Breast epithelium (tissue), 4 donors: ENCODE data around the gene CNEP1R1. TPM values are rescaled to one million over a fixed set of nuclear protein-coding genes. Genes with fewer than 3 reads are reported as not detected.

Experiments
- DNase-seq, 2 donors: peaks; one replicate each; pipeline ENCODE4 v3.0.0-alpha.2; 2019; ENCODE audit warnings: low spot score in 2 of 2
- H3K27ac ChIP-seq, 2 donors: fragments of 200-600 bp; sonication (generic) in 1 of 2; one replicate each; pipeline ENCODE4 v1.5.1; 2016 to 2019; ENCODE audit warnings: mild to moderate bottlenecking in 1 of 2
- H3K27me3 ChIP-seq, 2 donors: fragments of 200-600 bp; sonication (generic) in 1 of 2; one replicate each; pipeline versions ENCODE4 v1.5.1 to v1.6.0; 2017 to 2019; ENCODE audit warnings: control low read depth in 1 of 2, mild to moderate bottlenecking in 1 of 2
- H3K36me3 ChIP-seq: fragments of 200-600 bp; one replicate; pipeline ENCODE4 v1.5.1; 2019
- H3K4me1 ChIP-seq, 2 donors: fragments of 200-600 bp; sonication (generic); one replicate each; pipeline ENCODE4 v1.5.1; 2016 to 2019; ENCODE audit warnings: control low read depth in 1 of 2
- H3K4me3 ChIP-seq, 3 donors: fragments of 200-600 bp; sonication (generic); 1 replicate in 2 of 3; 2 replicates in 1 of 3; pipeline ENCODE4 v1.5.1; 2016 to 2019; ENCODE audit warnings: mild to moderate bottlenecking in 3 of 3, moderate library complexity in 2 of 3
- H3K9me3 ChIP-seq, 2 donors: fragments of 200-600 bp; sonication (generic) in 1 of 2; one replicate each; pipeline ENCODE4 v1.5.1; 2016 to 2019; ENCODE audit warnings: control low read depth in 1 of 2
- POLR2A ChIP-seq: fragments of 450-650 bp; IDR thresholded peaks from one replicate; pipeline ENCODE4 v1.6.1; 2016; ENCODE audit warnings: antibody characterized with exemption, mild to moderate bottlenecking, moderate library complexity
- POLR2AphosphoS5 ChIP-seq, 3 donors: sonication (generic); formaldehyde crosslinking; IDR thresholded peaks; one replicate each; pipeline ENCODE4 v1.6.1; 2017; ENCODE audit warnings: antibody characterized with exemption in 3 of 3
- intact Hi-C: fragments of 100-400 bp; cut with DNase I; formaldehyde crosslinking; loops from one replicate; pipeline ENCODE4 v1.15.1; 2023; ENCODE audit warnings: low total_unique reads
- total RNA-seq, 3 donors: library from RNA; depleted of rRNA; stranded (reverse); fragments of >200 nt; gene quantifications; one replicate each; pipeline ENCODE4 v1.1.0, GENCODE V29; 2016
- TF ChIP-seq, protein P1 (sequence below), 3 donors: fragments of 450-650 bp; IDR thresholded peaks; one replicate each; pipeline ENCODE4 v1.5.1; 2016 to 2017; ENCODE audit warnings: antibody characterized with exemption in 3 of 3, mild to moderate bottlenecking in 3 of 3, moderate library complexity in 3 of 3

The CNEP1R1 gene
- total RNA-seq, 3 donors from 2014 or later = 16.5 to 20.8 (median 17.4) TPM

DNA sequence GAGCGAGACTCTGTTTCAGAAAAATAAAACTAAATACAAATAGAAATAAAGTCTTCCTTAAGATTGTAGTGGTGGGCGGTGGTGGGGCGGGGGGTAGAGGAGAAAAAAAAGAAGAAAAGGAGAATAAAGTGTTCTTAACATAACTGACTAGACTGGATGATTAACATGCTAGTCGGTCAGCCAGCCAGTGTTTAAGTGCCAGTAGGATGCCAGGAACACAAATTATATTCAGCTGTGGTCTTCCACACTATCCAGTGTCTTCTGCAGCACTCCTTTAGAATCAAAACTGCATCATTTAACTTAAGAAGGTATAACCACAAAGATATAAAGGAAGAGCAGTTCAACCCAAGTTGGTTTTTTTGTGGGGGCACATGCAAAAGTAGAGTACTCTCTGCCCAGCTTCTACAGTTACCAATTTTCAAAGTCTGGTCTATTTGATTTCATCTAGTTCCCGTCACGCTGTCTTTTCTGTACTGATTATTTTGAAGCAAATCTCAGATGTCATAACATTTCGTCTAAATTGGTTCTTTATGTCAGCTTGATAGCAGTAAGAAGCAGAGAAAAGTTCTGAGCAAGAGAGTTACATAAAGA is 56.5 kb downstream of the CNEP1R1 start:
- Histone ChIP-seq H3K4me3 (no peak overlapping the region), H3K9me3 (no peaks in the 10 kb centered on the region), H3K4me1 (no peaks in the 10 kb centered on the region), H3K36me3 (peaks cover 12% of the 10 kb centered on the region), H3K27ac (no peak overlapping the region), H3K27me3 (no peaks in the 10 kb centered on the region)
- no peak for DNase-seq
- intact Hi-C loops = no loop called here
- TF ChIP-seq POLR2AphosphoS5 (IDR thresholded peaks at IDR 0.05) = no peak
- no peak for TF ChIP-seq POLR2A
- TF ChIP-seq, protein P1, sequence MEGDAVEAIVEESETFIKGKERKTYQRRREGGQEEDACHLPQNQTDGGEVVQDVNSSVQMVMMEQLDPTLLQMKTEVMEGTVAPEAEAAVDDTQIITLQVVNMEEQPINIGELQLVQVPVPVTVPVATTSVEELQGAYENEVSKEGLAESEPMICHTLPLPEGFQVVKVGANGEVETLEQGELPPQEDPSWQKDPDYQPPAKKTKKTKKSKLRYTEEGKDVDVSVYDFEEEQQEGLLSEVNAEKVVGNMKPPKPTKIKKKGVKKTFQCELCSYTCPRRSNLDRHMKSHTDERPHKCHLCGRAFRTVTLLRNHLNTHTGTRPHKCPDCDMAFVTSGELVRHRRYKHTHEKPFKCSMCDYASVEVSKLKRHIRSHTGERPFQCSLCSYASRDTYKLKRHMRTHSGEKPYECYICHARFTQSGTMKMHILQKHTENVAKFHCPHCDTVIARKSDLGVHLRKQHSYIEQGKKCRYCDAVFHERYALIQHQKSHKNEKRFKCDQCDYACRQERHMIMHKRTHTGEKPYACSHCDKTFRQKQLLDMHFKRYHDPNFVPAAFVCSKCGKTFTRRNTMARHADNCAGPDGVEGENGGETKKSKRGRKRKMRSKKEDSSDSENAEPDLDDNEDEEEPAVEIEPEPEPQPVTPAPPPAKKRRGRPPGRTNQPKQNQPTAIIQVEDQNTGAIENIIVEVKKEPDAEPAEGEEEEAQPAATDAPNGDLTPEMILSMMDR (IDR thresholded peaks at IDR 0.05) = no peak

DNA sequence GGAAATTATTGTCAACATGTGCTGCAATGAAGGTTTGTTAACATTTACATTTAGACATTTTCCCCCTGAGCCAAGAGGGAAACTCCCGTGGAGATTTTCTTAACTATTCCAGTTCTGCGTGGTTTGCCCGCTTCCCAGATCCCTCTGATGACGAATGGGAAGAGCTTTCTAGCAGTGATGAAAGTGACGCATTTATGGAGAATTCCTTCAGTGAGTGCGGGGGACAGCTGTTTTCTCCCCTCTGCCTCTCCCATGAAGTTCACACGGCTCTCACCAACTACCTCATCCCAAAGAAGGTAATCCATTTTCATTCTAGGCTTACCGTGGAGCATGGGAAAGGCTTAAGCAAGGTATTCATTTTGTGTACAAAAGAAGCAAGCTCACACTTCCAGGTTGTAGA is 59.0 kb downstream of the CNEP1R1 start:
- Histone ChIP-seq H3K4me1 (no peaks in the 10 kb centered on the region), H3K9me3 (no peaks in the 10 kb centered on the region), H3K27ac (no peak overlapping the region), H3K36me3 (peaks cover 7% of the 10 kb centered on the region), H3K4me3 (no peak overlapping the region), H3K27me3 (no peaks in the 10 kb centered on the region)
- intact Hi-C loops = no loop called here
- no peak for TF ChIP-seq POLR2A
- TF ChIP-seq, protein P1 (IDR thresholded peaks at IDR 0.05) = no peak
- TF ChIP-seq POLR2AphosphoS5 (IDR thresholded peaks at IDR 0.05) = no peak
- no peak for DNase-seq

DNA sequence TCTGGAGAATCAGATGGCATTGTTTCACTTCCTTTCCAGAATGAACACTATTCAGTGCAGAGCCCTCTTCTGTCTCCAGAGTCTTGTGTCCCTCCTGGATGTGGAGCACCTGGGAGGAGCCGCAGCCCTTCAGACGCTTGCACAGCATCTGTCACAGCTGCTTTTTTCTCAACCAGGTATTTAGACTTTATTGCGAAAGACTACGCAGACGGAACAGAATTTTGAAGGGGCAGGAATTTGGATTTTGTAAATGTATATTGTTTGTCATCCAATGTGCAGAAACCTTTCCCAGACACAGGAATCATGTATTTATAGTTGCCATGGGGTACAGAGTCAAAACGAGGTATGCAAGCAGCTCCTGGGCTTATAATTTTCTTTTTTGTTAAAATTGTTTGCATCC is 61.2 kb downstream of the CNEP1R1 start:
- no peak for DNase-seq
- intact Hi-C loops = no loop called here
- Histone ChIP-seq H3K27ac (no peak overlapping the region), H3K4me3 (no peak overlapping the region), H3K9me3 (no peaks in the 10 kb centered on the region), H3K27me3 (no peaks in the 10 kb centered on the region), H3K36me3 (peaks cover 6% of the 10 kb centered on the region), H3K4me1 (no peaks in the 10 kb centered on the region)
- TF ChIP-seq, protein P1 (IDR thresholded peaks at IDR 0.05) = no peak
- TF ChIP-seq POLR2A (no peak), POLR2AphosphoS5 (IDR thresholded peaks at IDR 0.05) (no peak)

Other genes starting within 250 kb of the CNEP1R1 start
- gene ZNF423, start 169.1 kb upstream of the CNEP1R1 start, total RNA-seq = 1 to 10 TPM; 4.7 to 8.0 (median 5.9) TPM
- 10 to 100 TPM; 16.6 to 31.1 (median 18.4) TPM for gene HEATR3, start 40.7 kb downstream of the CNEP1R1 start, total RNA-seq
- gene TENT4B, start 128.1 kb downstream of the CNEP1R1 start, total RNA-seq = 10 to 100 TPM; 13.4 to 16.4 (median 13.6) TPM
- gene ADCY7, start 241.3 kb downstream of the CNEP1R1 start, total RNA-seq = 10 to 100 TPM in 2 of 3 donors, 1 to 10 TPM in 1; 6.2 to 30.7 (median 10.2) TPM